Gastrocnemius medialis (tissue), 4 donors: Measurements from ENCODE around the gene KIAA1217. TPM values are rescaled to one million over a fixed set of nuclear protein-coding genes. Genes with fewer than 3 reads are reported as not detected.

Experiments used
- ATAC-seq, 2 donors: fragments of 150-250 bp; one replicate each; pipeline ENCODE4 v1.9.1; 2016
- DNase-seq, 2 donors: peaks; one replicate each; pipeline ENCODE4 v3.0.0-alpha.2; 2019
- H3K27ac ChIP-seq, 4 donors: fragments of 200-600 bp; sonication (generic); 1 replicate in 1 of 4; 2 replicates in 3 of 4; pipeline ENCODE4 v1.5.1; 2016 to 2018; ENCODE audit warnings: mild to moderate bottlenecking in 2 of 4, moderate library complexity in 1 of 4
- H3K27me3 ChIP-seq, 3 donors: fragments of 200-600 bp; sonication (generic) in 2 of 3; 1 replicate in 1 of 3; 2 replicates in 2 of 3; pipeline versions ENCODE4 v1.5.1 to v1.6.0; 2016 to 2019; ENCODE audit warnings: mild to moderate bottlenecking in 1 of 3, moderate library complexity in 1 of 3
- H3K36me3 ChIP-seq, 2 donors: fragments of 200-600 bp; sonication (generic) in 1 of 2; one replicate each; pipeline ENCODE4 v1.5.1; 2017 to 2018
- H3K4me1 ChIP-seq, 2 donors: fragments of 200-600 bp; sonication (generic) in 1 of 2; one replicate each; pipeline ENCODE4 v1.5.1; 2016 to 2017; ENCODE audit warnings: mild to moderate bottlenecking in 2 of 2
- H3K4me3 ChIP-seq, 4 donors: fragments of 200-600 bp; sonication (generic) in 3 of 4; 1 replicate in 1 of 4; 2 replicates in 3 of 4; pipeline ENCODE4 v1.5.1; 2016 to 2019; ENCODE audit warnings: mild to moderate bottlenecking in 2 of 4
- H3K9me3 ChIP-seq, 3 donors: fragments of 200-600 bp; sonication (generic) in 2 of 3; 1 replicate in 1 of 3; 2 replicates in 2 of 3; pipeline ENCODE4 v1.5.1; 2016 to 2019
- CTCF ChIP-seq, 5 experiments: fragments of 450-650 bp in 3 of 5; fragments of 200-600 bp in 2 of 5; sonication (generic) in 2 of 5; IDR thresholded peaks in 4 of 5; conservative IDR thresholded peaks in 1 of 5; 1 replicate in 4 of 5; 2 replicates in 1 of 5; pipeline ENCODE4 v1.5.1; 2016 to 2019; ENCODE audit warnings: antibody characterized with exemption in 5 of 5, mild to moderate bottlenecking in 3 of 5, moderate library complexity in 3 of 5
- POLR2A ChIP-seq, 2 donors: fragments of 450-650 bp; IDR thresholded peaks; one replicate each; pipeline ENCODE4 v1.6.1; 2017; ENCODE audit warnings: antibody characterized with exemption in 2 of 2, mild to moderate bottlenecking in 2 of 2, moderate library complexity in 2 of 2
- in situ Hi-C, 4 donors: fragments of 200-750 bp; cut with MboI; loops; one replicate each; pipeline versions ENCODE4 v1.15.0 to v1.8.0; 2017; ENCODE audit warnings: low sequenced_read_pairs in 4 of 4
- intact Hi-C: fragments of 100-400 bp; cut with DNase I; formaldehyde crosslinking; loops from one replicate; pipeline ENCODE4 v1.15.1; 2023; ENCODE audit warnings: low total_unique reads
- total RNA-seq, 4 donors: library from RNA; depleted of rRNA; stranded (reverse); fragments of >200 nt; gene quantifications; one replicate each; pipeline versions ENCODE4 v1.1.0 to v1.2.3, GENCODE V29; 2016

Gene KIAA1217
- total RNA-seq, 4 donors from 2014 or later: 152 to 266 (median 155) TPM

GRCh38 chr10:24561453-24561852 lies 352.5 kb downstream of the KIAA1217 start:
- DNase-seq (no peak), ATAC-seq (peak in 1 of 2 donors; percentile 64)
- Histone ChIP-seq H3K27me3 (no peaks in the 10 kb centered on the region), H3K27ac (peak overlapping the region in 1 of 4 donors; percentile 11), H3K4me3 (no peak overlapping the region), H3K9me3 (no peaks in the 10 kb centered on the region), H3K36me3 (no peaks in the 10 kb centered on the region), H3K4me1 (peaks cover 16 to 24% of the 10 kb centered on the region in 2 donors)
- no peak for TF ChIP-seq CTCF (IDR thresholded peaks at IDR 0.05 in 4 of 5, conservative IDR thresholded peaks at IDR 0.05 in 1 of 5)
- no peak for TF ChIP-seq POLR2A (IDR thresholded peaks at IDR 0.05)
- intact Hi-C loops: no loop called here
- in situ Hi-C loops: loop anchor here in 3 of 4 donors (25.0 kb wide), 4 partner anchors 574 to 1399 kb away; no protein-coding TSS in a partner anchor

DNA sequence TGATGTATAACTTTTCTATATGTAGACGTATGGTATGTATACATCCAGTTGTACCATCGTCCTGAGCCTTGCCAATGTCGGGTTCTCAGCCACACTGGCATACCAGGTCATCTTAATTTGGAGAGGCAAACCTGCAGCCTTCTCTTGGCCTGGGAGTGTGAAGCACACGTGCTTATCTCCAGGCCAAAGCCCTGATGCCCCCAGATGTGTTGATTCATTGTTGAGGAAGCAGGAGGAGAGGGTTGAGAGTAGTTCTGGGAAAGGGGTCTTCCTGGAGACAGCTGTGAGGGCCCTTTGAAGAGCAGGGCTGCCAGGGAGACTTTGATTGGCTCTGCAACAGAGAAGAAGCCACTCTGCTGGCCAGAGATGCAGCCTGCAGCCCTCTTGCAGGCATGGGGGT lies 359.1 kb downstream of the KIAA1217 start:
- H3K4me3 ChIP-seq: no peak overlapping the region
- intact Hi-C loops: no loop called here
- no peaks in the 10 kb centered on the region for H3K9me3 ChIP-seq
- in situ Hi-C loops: loop anchor here in 3 of 4 donors (25.0 kb wide), 4 partner anchors 581 to 1406 kb away; no protein-coding TSS in a partner anchor
- TF ChIP-seq POLR2A (IDR thresholded peaks at IDR 0.05) (no peak), CTCF (IDR thresholded peaks at IDR 0.05 in 4 of 5, conservative IDR thresholded peaks at IDR 0.05 in 1 of 5) (no peak)
- no peaks in the 10 kb centered on the region for H3K4me1 ChIP-seq
- no peaks in the 10 kb centered on the region for H3K36me3 ChIP-seq
- H3K27me3 ChIP-seq: no peaks in the 10 kb centered on the region
- no peak overlapping the region for H3K27ac ChIP-seq
- DNase-seq: no peak
- ATAC-seq: no peak

DNA sequence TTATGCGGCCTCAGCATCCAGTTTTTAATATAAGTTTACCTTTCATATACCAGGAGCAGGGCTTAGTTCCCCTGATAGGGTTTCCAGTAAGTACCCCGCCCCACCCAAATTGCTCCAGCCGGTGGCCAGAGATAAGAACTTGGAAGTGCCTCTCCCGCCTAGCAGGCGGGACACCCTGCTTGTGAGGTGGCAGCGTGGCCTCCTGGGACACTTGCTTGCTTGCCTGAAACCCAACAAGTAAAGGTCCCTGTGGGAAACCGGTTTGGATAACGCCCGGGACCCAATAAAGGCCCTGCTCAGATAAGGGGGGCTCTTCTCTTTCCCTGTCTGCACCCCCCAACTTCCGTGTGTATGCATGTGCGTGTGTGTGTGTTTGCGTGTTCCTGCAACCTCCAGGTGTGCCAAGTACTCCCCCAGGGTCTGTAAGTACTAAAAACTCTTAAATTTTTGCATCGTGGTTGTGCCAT lies 360.4 kb downstream of the KIAA1217 start:
- ATAC-seq (no peak), DNase-seq (no peak)
- H3K4me1 ChIP-seq: no peaks in the 10 kb centered on the region
- no peaks in the 10 kb centered on the region for H3K27me3 ChIP-seq
- no peaks in the 10 kb centered on the region for H3K36me3 ChIP-seq
- intact Hi-C loops: no loop called here
- H3K27ac ChIP-seq: no peak overlapping the region
- in situ Hi-C loops: loop anchor here in 3 of 4 donors (25.0 kb wide), 4 partner anchors 582 to 1407 kb away; no protein-coding TSS in a partner anchor
- TF ChIP-seq CTCF (IDR thresholded peaks at IDR 0.05 in 4 of 5, conservative IDR thresholded peaks at IDR 0.05 in 1 of 5) (no peak), POLR2A (IDR thresholded peaks at IDR 0.05) (no peak)
- no peak overlapping the region for H3K4me3 ChIP-seq
- no peaks in the 10 kb centered on the region for H3K9me3 ChIP-seq

- no peak overlapping the region for H3K4me3 ChIP-seq
- in situ Hi-C loops (loop anchor here in 3 of 4 donors (25.0 kb wide), 4 partner anchors 583 to 1408 kb away; no protein-coding TSS in a partner anchor), intact Hi-C loops (no loop called here)
- no peaks in the 10 kb centered on the region for H3K4me1 ChIP-seq
- H3K27ac ChIP-seq: no peak overlapping the region
- no peaks in the 10 kb centered on the region for H3K36me3 ChIP-seq
- ATAC-seq (no peak), DNase-seq (no peak)
- H3K9me3 ChIP-seq: no peaks in the 10 kb centered on the region
- no peaks in the 10 kb centered on the region for H3K27me3 ChIP-seq
- TF ChIP-seq CTCF (IDR thresholded peaks at IDR 0.05 in 4 of 5, conservative IDR thresholded peaks at IDR 0.05 in 1 of 5) (no peak), POLR2A (IDR thresholded peaks at IDR 0.05) (no peak)
Measured at GRCh38 chr10:24569828-24570657, 361.1 kb downstream of the KIAA1217 start.
